Panc1 (cell line): ENCODE measurements around the gene C12orf42. TPM values are rescaled to one million over a fixed set of nuclear protein-coding genes. Genes with fewer than 3 reads are reported as not detected.

Experiments
- ATAC-seq: fragments of 200-7000 bp; cut with Tn5 transposase; 2 replicates; pipeline ENCODE4 v1.9.1; 2020; ENCODE audit warnings: mild to moderate bottlenecking, moderate library complexity
- BruUV-seq: library from RNA; stranded (reverse); fragments of 400-500 nt; replicated peaks from 2 replicates; lab custom pipeline; 2021; lab: Mats Ljungman, UMichigan
- CTCF ChIA-PET: fragments of 300-600 bp; sonication (Branson Sonifier 250); formaldehyde crosslinking; loops from one replicate; lab custom pipeline; 2022; ENCODE audit warnings: antibody characterized with exemption; lab: Charles Lee
- POLR2A ChIA-PET: fragments of 300-600 bp; sonication (Branson Sonifier 250); formaldehyde crosslinking; loops from one replicate; lab custom pipeline; 2022; ENCODE audit warnings: antibody characterized with exemption; lab: Charles Lee
- DNase-seq: peaks from one replicate; pipeline ENCODE4 v3.0.0-alpha.2; 2010; ENCODE audit warnings: low read depth, low spot score
- H3K27ac ChIP-seq: 2 replicates; pipeline ENCODE4 v1.5.1; 2011; ENCODE audit warnings: mild to moderate bottlenecking, low read length, inconsistent platforms
- H3K27me3 ChIP-seq: fragments of 200-500 bp; sonication (Bioruptor generic); 2 replicates; pipeline ENCODE4 v1.6.0; 2014; ENCODE audit warnings: low read length, inconsistent platforms; ENCODE audit not compliant: control insufficient read depth, insufficient read depth
- H3K36me3 ChIP-seq: fragments of 200-500 bp; sonication (Bioruptor generic); 2 replicates; pipeline ENCODE4 v1.5.1; 2014; ENCODE audit warnings: inconsistent platforms, mild to moderate bottlenecking, low read length, moderate library complexity; ENCODE audit not compliant: control insufficient read depth, insufficient read depth
- H3K4me1 ChIP-seq: 2 replicates; pipeline ENCODE4 v1.5.1; 2011; ENCODE audit warnings: inconsistent platforms, mild to moderate bottlenecking, low read length, moderate library complexity; ENCODE audit not compliant: control insufficient read depth, insufficient read depth
- H3K4me3 ChIP-seq, 2 experiments: 2 replicates each; pipeline ENCODE4 v1.5.1; 2011 to 2012; ENCODE audit warnings: low read depth in 2 of 2, low read length in 2 of 2, mild to moderate bottlenecking in 2 of 2, inconsistent platforms in 1 of 2, moderate library complexity in 1 of 2
- H3K9me3 ChIP-seq: fragments of 200-500 bp; sonication (Bioruptor generic); 2 replicates; pipeline ENCODE4 v1.5.1; 2014; ENCODE audit warnings: low read depth, mild to moderate bottlenecking, inconsistent platforms, low read length, moderate library complexity; ENCODE audit not compliant: control insufficient read depth, insufficient read depth
- CTCF ChIP-seq: fragments of 450-650 bp; IDR thresholded peaks from 2 replicates; pipeline ENCODE4 v1.5.1; 2017; ENCODE audit warnings: mild to moderate bottlenecking
- POLR2AphosphoS5 ChIP-seq: IDR thresholded peaks from 2 replicates; pipeline ENCODE4 v1.6.1; 2012; ENCODE audit warnings: mild to moderate bottlenecking, low read depth, low read length, moderate library complexity
- SIN3A ChIP-seq: IDR thresholded peaks from 2 replicates; pipeline ENCODE4 v1.6.1; 2012; ENCODE audit warnings: low read depth, mild to moderate bottlenecking, low read length, moderate library complexity, borderline replicate concordance; ENCODE audit not compliant: insufficient read depth
- TCF7L2 ChIP-seq: IDR thresholded peaks from 2 replicates; pipeline ENCODE4 v1.6.1; 2011; ENCODE audit warnings: mild to moderate bottlenecking, low read depth, low read length, inconsistent platforms
- in situ Hi-C: cut with HindIII; loops from 2 replicates; pipeline ENCODE4 v1.10.0; 2016; ENCODE audit warnings: low sequenced_read_pairs, low pct_unique_long_range_greater_than_20kb
- intact Hi-C: fragments of 100-400 bp; cut with micrococcal nuclease; formaldehyde crosslinking; loops from one replicate; pipeline ENCODE4 v1.10.0; 2022; ENCODE audit not compliant: unreplicated experiment
- total RNA-seq: library from RNA; stranded (reverse); gene quantifications from one replicate; pipeline ENCODE4 v1.2.1, GENCODE V29; 2021; ENCODE audit not compliant: unreplicated experiment
- TF ChIP-seq, protein P1 (sequence below), 2 experiments: IDR thresholded peaks; 2 replicates each; pipeline ENCODE4 v1.6.1; 2011 to 2012; ENCODE audit warnings: low read depth in 2 of 2, control low read depth in 1 of 2, low read length in 1 of 2, mild to moderate bottlenecking in 1 of 2, moderate library complexity in 1 of 2; ENCODE audit not compliant: insufficient read depth in 1 of 2

The C12orf42 gene
- total RNA-seq, 1 experiment from 2014 or later, result not detected

GRCh38 chr12:103456006-103456405 is 39.8 kb downstream of the C12orf42 start:
- in situ Hi-C loops (no loop called here), intact Hi-C loops (no loop called here)
- H3K27ac ChIP-seq, result no peak overlapping the region
- no peak overlapping the region for H3K4me3 ChIP-seq
- DNase-seq (no peak), ATAC-seq (no peak)
- POLR2A ChIA-PET, result no interaction called here
- BruUV-seq, result no TSS peak
- no peaks in the 10 kb centered on the region for H3K36me3 ChIP-seq
- CTCF ChIA-PET, result no interaction called here
- no peak for TF ChIP-seq POLR2AphosphoS5
- H3K9me3 ChIP-seq, result no peaks in the 10 kb centered on the region
- no peaks in the 10 kb centered on the region for H3K27me3 ChIP-seq
- H3K4me1 ChIP-seq, result no peaks in the 10 kb centered on the region

- in situ Hi-C loops (no loop called here), intact Hi-C loops (no loop called here)
- Histone ChIP-seq H3K36me3 (no peaks in the 10 kb centered on the region), H3K27ac (no peak overlapping the region), H3K27me3 (no peaks in the 10 kb centered on the region), H3K4me1 (no peaks in the 10 kb centered on the region), H3K9me3 (no peaks in the 10 kb centered on the region), H3K4me3 (no peak overlapping the region)
- ChIA-PET CTCF (no interaction called here), POLR2A (no interaction called here)
- ATAC-seq (no peak), DNase-seq (no peak)
- TF ChIP-seq CTCF, result no peak
- no peak for TF ChIP-seq POLR2AphosphoS5
- TF ChIP-seq TCF7L2, result no peak
- TF ChIP-seq SIN3A, result no peak
- TF ChIP-seq, protein P1, sequence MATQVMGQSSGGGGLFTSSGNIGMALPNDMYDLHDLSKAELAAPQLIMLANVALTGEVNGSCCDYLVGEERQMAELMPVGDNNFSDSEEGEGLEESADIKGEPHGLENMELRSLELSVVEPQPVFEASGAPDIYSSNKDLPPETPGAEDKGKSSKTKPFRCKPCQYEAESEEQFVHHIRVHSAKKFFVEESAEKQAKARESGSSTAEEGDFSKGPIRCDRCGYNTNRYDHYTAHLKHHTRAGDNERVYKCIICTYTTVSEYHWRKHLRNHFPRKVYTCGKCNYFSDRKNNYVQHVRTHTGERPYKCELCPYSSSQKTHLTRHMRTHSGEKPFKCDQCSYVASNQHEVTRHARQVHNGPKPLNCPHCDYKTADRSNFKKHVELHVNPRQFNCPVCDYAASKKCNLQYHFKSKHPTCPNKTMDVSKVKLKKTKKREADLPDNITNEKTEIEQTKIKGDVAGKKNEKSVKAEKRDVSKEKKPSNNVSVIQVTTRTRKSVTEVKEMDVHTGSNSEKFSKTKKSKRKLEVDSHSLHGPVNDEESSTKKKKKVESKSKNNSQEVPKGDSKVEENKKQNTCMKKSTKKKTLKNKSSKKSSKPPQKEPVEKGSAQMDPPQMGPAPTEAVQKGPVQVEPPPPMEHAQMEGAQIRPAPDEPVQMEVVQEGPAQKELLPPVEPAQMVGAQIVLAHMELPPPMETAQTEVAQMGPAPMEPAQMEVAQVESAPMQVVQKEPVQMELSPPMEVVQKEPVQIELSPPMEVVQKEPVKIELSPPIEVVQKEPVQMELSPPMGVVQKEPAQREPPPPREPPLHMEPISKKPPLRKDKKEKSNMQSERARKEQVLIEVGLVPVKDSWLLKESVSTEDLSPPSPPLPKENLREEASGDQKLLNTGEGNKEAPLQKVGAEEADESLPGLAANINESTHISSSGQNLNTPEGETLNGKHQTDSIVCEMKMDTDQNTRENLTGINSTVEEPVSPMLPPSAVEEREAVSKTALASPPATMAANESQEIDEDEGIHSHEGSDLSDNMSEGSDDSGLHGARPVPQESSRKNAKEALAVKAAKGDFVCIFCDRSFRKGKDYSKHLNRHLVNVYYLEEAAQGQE (IDR thresholded peaks at IDR 0.05; ENCODE audit: insufficient read depth in 1 of 2, low read depth in 2 of 2, low read length in 1 of 2), result no peak
- BruUV-seq, result no TSS peak
Measured at GRCh38 chr12:103455020-103455763, 40.6 kb downstream of the C12orf42 start.

GRCh38 chr12:103444983-103445382 is 50.8 kb downstream of the C12orf42 start:
- DNase-seq, result no peak
- POLR2A ChIA-PET, result no interaction called here

More at GRCh38 chr12:103444983-103445382, 50.8 kb downstream of the C12orf42 start:
- in situ Hi-C loops (no loop called here), intact Hi-C loops (no loop called here)
- TF ChIP-seq CTCF (no peak), TCF7L2 (no peak), POLR2AphosphoS5 (no peak), SIN3A (no peak)
- TF ChIP-seq, protein P1 (IDR thresholded peaks at IDR 0.05; ENCODE audit: insufficient read depth in 1 of 2, low read depth in 2 of 2, low read length in 1 of 2), result no peak
- Histone ChIP-seq H3K4me1 (no peaks in the 10 kb centered on the region), H3K27ac (no peak overlapping the region), H3K4me3 (no peak overlapping the region), H3K36me3 (no peaks in the 10 kb centered on the region), H3K27me3 (no peaks in the 10 kb centered on the region), H3K9me3 (no peaks in the 10 kb centered on the region)
- no TSS peak for BruUV-seq
- no peak for ATAC-seq
- CTCF ChIA-PET, result no interaction called here
